GM12891 (cell line): ENCODE results near the gene CSRP1.

Experiments
- DNase-seq: peaks from one replicate; pipeline ENCODE4 v3.0.0; 2011; ENCODE audit warnings: low spot score; ENCODE audit not compliant: insufficient read length
- FAIRE-seq: peaks from 2 replicates; lab custom pipeline; 2011; peaks lifted over from hg19 to GRCh38; lab: Jason Lieb, UNC
- PAX5 ChIP-seq: IDR thresholded peaks from 2 replicates; pipeline ENCODE4 v1.6.1; 2011; ENCODE audit warnings: low read length, moderate library complexity, mild to moderate bottlenecking; ENCODE audit not compliant: insufficient read depth, severe bottlenecking
- POLR2A ChIP-seq: IDR thresholded peaks from 2 replicates; pipeline ENCODE4 v1.6.1; 2011; ENCODE audit warnings: low read depth, low read length, control low read depth
- POLR2AphosphoS5 ChIP-seq: IDR thresholded peaks from 2 replicates; pipeline ENCODE4 v1.6.1; 2011; ENCODE audit warnings: low read depth, low read length, control low read depth
- POU2F2 ChIP-seq: IDR thresholded peaks from 2 replicates; pipeline ENCODE4 v1.6.1; 2011; ENCODE audit warnings: low read depth, mild to moderate bottlenecking, control low read depth, low read length, moderate library complexity
- SPI1 ChIP-seq: IDR thresholded peaks from 2 replicates; pipeline ENCODE4 v1.6.1; 2011; ENCODE audit warnings: low read depth, low read length, control low read depth
- TAF1 ChIP-seq: IDR thresholded peaks from 2 replicates; pipeline ENCODE4 v1.6.1; 2011; ENCODE audit warnings: low read depth, low read length, control low read depth

CSRP1 gene

DNA sequence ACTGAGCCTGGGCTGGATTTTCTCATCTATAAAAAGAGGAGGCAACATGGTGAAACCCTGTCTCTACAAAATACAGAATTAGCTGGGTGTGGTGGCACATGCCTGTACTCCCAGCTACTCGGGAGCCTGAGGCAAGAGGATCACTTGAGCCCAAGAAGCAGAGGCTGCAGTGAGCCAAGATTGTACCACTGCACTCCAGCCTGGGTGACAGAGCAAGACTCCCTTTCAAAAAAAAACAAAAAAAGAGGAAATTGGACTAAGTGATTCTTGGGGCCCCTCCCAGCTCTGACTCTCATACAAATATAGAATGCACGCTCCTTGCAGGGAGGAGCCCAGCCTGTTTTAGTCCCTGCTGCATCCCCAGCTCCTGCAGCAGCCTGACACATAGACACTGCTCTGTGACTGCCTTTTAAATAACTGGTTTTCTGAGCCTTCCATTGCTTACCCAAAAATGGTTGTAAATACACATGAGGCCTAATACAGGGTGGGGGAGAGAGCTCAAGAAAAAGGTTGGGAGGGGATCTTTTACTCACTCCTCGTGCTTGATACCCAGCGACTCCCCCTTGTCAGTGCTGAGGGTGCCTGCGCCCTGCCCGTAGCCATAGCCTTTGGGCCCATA lies 17.2 kb downstream of the CSRP1 start:
- FAIRE-seq, result no peak
- TF ChIP-seq POLR2A, result no peak
- TF ChIP-seq POU2F2, result no peak
- TF ChIP-seq SPI1, result no peak
- no peak for TF ChIP-seq PAX5
- TF ChIP-seq TAF1, result no peak
- TF ChIP-seq POLR2AphosphoS5, result no peak
- DNase-seq, result no peak

DNA sequence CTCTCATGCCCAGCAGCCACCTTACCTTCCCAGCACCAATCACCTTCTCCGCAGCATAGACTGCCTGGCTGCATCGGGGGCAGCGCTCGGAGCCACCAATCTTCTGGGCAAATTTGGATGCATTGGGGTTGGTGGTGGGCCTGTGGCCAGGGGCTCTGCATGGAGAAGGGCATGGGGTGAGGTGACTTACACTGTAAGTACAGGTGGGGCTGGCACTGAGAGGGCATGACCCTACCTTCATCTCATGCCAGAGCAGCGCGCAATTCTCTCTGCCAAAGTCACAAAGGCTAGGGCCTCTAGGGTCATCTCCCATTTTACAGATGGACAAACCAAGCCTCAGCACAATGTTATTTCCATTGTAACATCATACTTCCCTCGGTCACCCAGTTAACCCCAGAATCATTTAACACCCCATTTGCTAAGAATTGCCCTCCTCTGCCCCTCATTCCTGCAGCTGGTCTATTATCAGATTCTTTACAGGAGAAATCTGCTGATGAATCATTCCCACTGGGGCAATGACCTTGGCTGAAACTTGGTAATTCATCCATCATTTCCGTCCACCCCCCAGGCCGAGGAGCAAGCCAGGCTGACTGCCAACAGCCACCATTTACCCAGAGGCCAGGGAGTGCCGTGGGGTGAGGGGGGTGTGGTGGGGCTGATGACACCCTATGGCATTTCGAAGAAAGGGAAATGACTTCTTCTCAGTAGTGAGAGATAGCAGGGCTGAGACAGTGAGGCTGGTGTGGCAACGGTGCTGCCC lies 17.9 kb downstream of the CSRP1 start:
- TF ChIP-seq POU2F2 (no peak), PAX5 (no peak), TAF1 (no peak), POLR2AphosphoS5 (no peak), SPI1 (no peak), POLR2A (no peak)
- DNase-seq (no peak), FAIRE-seq (no peak)

DNA sequence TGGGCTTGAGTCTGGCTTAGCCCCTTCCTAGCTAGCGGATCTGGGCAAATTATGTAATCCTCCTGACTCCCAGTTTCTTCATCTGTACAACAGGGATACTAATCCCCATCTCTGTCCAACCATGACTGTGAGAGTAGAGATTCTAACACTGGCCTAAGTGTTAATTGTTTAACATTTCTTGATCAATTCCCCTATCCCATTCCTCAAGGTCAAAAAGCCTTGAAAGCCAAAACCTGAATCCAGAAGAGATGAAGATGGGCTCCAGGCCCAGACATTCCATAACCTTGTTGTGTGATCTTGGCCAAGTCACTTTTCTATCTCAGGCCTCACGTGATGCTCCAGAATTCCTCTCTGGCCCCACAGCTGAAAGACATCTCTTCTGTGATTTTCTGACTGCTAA lies 19.2 kb downstream of the CSRP1 start:
- TF ChIP-seq POU2F2 (no peak), TAF1 (no peak), POLR2AphosphoS5 (no peak), SPI1 (no peak), PAX5 (no peak), POLR2A (no peak)
- DNase-seq (no peak), FAIRE-seq (no peak)

- DNase-seq (no peak), FAIRE-seq (no peak)
- no peak for TF ChIP-seq TAF1
- TF ChIP-seq PAX5, result no peak
- TF ChIP-seq POLR2A, result no peak
- TF ChIP-seq SPI1, result no peak
- no peak for TF ChIP-seq POLR2AphosphoS5
These were observed 20.7 kb downstream of the CSRP1 start for GRCh38 chr1:201486187-201486586.

DNA sequence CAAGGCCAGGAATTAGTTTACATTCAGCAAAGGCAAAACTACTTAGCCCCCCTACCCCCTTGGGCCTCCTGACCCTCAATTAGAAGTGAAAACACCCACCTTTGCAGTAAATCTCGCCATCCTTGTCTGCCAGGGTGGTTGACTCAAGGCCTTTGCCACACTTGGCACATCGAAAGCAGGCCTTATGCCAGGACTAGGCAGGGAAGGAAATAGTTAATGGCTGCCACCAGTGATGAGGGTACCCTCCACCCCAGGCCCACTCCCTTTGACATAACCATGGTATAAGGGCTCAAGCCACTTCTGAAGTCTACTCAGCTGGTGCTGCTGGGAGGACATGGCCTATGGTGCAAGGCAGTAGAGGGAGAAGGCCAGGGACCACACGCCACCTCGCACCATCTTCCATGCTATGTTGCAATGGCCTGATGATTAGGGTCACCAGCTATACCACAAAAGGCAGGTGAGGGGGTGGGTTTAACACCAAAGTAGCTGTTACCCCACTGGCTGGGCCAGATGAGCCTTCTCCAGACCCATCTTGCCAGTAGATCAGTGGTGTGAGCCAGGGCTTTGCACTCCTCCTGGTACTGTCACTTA lies 21.6 kb downstream of the CSRP1 start:
- DNase-seq (no peak), FAIRE-seq (no peak)
- TF ChIP-seq POLR2AphosphoS5 (no peak), POU2F2 (no peak), POLR2A (no peak), SPI1 (no peak), PAX5 (no peak), TAF1 (no peak)

- no peak for FAIRE-seq
- DNase-seq, result no peak
These were observed 23.5 kb downstream of the CSRP1 start for GRCh38 chr1:201483373-201483949.

DNA sequence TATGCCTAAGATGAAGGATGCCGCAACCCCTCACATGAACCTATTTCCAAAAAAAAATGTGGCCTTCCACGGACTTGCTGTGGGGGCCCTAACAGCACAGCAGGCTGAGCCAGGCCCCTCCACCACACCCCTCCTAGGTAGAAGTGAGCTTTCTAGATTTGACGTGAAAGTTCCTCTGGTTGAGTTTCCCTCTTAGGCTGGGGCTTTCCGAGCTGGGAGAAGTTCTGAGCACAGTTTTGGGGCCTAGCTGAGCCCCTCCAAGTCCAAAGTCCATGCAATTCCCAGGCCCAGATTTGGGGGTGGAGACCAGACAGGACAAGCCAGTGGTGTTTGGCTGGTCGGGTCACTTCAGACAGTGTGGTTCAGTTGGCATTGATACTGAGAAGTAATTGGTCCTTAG lies 24.2 kb downstream of the CSRP1 start:
- no peak for TF ChIP-seq POLR2AphosphoS5
- peak; percentile 65 for TF ChIP-seq SPI1
- DNase-seq (no peak), FAIRE-seq (no peak)

More at GRCh38 chr1:201483373-201483949, 23.5 kb downstream of the CSRP1 start:
- TF ChIP-seq POLR2A, result no peak
- no peak for TF ChIP-seq POLR2AphosphoS5
- TF ChIP-seq SPI1, result no peak
- TF ChIP-seq TAF1, result no peak
- no peak for TF ChIP-seq POU2F2
- TF ChIP-seq PAX5, result no peak

GRCh38 chr1:201481761-201482493 lies 25.0 kb downstream of the CSRP1 start:
- FAIRE-seq, result peak; percentile 69
- TF ChIP-seq TAF1 (no peak), POLR2AphosphoS5 (no peak), POU2F2 (0 out of 2 replicates have a peak, but pooled peaks have one; percentile 16), POLR2A (no peak)
- DNase-seq, result peak; percentile 90

GRCh38 chr1:201481004-201481380 lies 25.9 kb downstream of the CSRP1 start:
- DNase-seq, result no peak
- 0 out of 2 replicates have a peak, but pooled peaks have one; percentile 0 for TF ChIP-seq POU2F2
- no peak for TF ChIP-seq PAX5
- no peak for FAIRE-seq
